PFSK-1 (cell line): Measurements from ENCODE around the gene SLC12A8.

Source experiments
- FOXP2 ChIP-seq: optimal IDR thresholded peaks from 2 replicates; pipeline ENCODE3; 2011; ENCODE audit warnings: borderline replicate concordance, control low read depth, inconsistent platforms; ENCODE audit not compliant: insufficient read depth; ENCODE audit errors: extremely low read length, extremely low read depth
- POLR2AphosphoS5 ChIP-seq: IDR thresholded peaks from 2 replicates; pipeline ENCODE4 v1.6.1; 2012; ENCODE audit warnings: low read depth, mild to moderate bottlenecking, control low read depth, low read length, moderate library complexity
- SIN3A ChIP-seq: IDR thresholded peaks from 2 replicates; pipeline ENCODE4 v1.6.1; 2012; ENCODE audit warnings: mild to moderate bottlenecking, low read length, moderate library complexity, borderline replicate concordance; ENCODE audit not compliant: insufficient read depth
- TAF1 ChIP-seq: IDR thresholded peaks from 2 replicates; pipeline ENCODE4 v1.6.1; 2012; ENCODE audit warnings: low read length, control low read depth, borderline replicate concordance; ENCODE audit not compliant: insufficient read depth
- TF ChIP-seq, protein P1 (sequence below), 2 experiments: IDR thresholded peaks; 2 replicates each; pipeline versions ENCODE4 v1.6.1 to v1.8.0; 2011 to 2012; ENCODE audit warnings: low read depth in 2 of 2, low read length in 2 of 2, control low read depth in 1 of 2, inconsistent platforms in 1 of 2, mild to moderate bottlenecking in 1 of 2, moderate library complexity in 1 of 2; ENCODE audit not compliant: insufficient read depth in 1 of 2

Gene SLC12A8

GRCh38 chr3:125048282-125048681 lies 164.3 kb downstream of the SLC12A8 start:
- TF ChIP-seq FOXP2 (no peak), POLR2AphosphoS5 (no peak), SIN3A (no peak), TAF1 (no peak)
- TF ChIP-seq, protein P1, sequence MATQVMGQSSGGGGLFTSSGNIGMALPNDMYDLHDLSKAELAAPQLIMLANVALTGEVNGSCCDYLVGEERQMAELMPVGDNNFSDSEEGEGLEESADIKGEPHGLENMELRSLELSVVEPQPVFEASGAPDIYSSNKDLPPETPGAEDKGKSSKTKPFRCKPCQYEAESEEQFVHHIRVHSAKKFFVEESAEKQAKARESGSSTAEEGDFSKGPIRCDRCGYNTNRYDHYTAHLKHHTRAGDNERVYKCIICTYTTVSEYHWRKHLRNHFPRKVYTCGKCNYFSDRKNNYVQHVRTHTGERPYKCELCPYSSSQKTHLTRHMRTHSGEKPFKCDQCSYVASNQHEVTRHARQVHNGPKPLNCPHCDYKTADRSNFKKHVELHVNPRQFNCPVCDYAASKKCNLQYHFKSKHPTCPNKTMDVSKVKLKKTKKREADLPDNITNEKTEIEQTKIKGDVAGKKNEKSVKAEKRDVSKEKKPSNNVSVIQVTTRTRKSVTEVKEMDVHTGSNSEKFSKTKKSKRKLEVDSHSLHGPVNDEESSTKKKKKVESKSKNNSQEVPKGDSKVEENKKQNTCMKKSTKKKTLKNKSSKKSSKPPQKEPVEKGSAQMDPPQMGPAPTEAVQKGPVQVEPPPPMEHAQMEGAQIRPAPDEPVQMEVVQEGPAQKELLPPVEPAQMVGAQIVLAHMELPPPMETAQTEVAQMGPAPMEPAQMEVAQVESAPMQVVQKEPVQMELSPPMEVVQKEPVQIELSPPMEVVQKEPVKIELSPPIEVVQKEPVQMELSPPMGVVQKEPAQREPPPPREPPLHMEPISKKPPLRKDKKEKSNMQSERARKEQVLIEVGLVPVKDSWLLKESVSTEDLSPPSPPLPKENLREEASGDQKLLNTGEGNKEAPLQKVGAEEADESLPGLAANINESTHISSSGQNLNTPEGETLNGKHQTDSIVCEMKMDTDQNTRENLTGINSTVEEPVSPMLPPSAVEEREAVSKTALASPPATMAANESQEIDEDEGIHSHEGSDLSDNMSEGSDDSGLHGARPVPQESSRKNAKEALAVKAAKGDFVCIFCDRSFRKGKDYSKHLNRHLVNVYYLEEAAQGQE (IDR thresholded peaks at IDR 0.05; ENCODE audit: insufficient read depth in 1 of 2, low read depth in 2 of 2, low read length in 2 of 2), result no peak

GRCh38 chr3:125045965-125046364 lies 166.6 kb downstream of the SLC12A8 start:
- TF ChIP-seq TAF1, result no peak
- TF ChIP-seq, protein P1 (IDR thresholded peaks at IDR 0.05; ENCODE audit: insufficient read depth in 1 of 2, low read depth in 2 of 2, low read length in 2 of 2), result no peak
- TF ChIP-seq SIN3A, result no peak
- TF ChIP-seq FOXP2, result no peak
- no peak for TF ChIP-seq POLR2AphosphoS5

- no peak for TF ChIP-seq FOXP2
- TF ChIP-seq TAF1, result no peak
- TF ChIP-seq, protein P1 (IDR thresholded peaks at IDR 0.05; ENCODE audit: insufficient read depth in 1 of 2, low read depth in 2 of 2, low read length in 2 of 2), result no peak
- TF ChIP-seq SIN3A, result no peak
- no peak for TF ChIP-seq POLR2AphosphoS5
Measured at GRCh38 chr3:125045194-125045593, 167.4 kb downstream of the SLC12A8 start.

DNA sequence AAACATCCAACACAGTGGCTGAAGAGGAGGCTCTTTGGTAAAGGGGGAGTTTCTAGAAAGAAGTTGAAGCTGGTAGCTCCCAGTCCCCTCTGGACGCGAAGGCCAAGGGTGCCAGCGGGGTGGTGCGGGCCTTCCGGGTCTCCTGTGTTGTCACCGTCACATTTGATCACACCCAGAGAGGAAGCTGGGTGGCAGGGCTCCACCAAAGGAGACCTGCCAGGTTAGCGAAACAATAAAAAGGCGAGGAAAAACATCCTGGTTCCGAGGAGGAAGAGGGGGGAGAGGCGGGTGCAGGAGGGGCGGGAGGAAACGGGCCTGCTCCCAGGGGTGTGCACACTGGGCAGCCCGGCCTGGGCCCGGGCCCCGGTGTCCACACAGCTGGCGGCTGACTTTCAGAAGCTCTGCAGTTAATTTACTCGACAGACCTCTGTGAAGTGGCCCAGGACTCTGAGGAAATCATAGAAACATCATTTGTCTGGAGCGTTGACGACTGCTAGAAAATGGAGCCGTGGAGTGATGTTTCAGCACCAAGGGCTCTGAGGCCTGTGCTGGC lies 168.9 kb downstream of the SLC12A8 start:
- TF ChIP-seq, protein P1 (IDR thresholded peaks at IDR 0.05; ENCODE audit: insufficient read depth in 1 of 2, low read depth in 2 of 2, low read length in 2 of 2), result no peak
- no peak for TF ChIP-seq SIN3A
- TF ChIP-seq FOXP2, result no peak
- no peak for TF ChIP-seq POLR2AphosphoS5
- no peak for TF ChIP-seq TAF1

GRCh38 chr3:125042725-125043406 lies 169.7 kb downstream of the SLC12A8 start:
- TF ChIP-seq TAF1, result no peak
- no peak for TF ChIP-seq FOXP2
- no peak for TF ChIP-seq POLR2AphosphoS5
- no peak for TF ChIP-seq SIN3A
- TF ChIP-seq, protein P1 (IDR thresholded peaks at IDR 0.05; ENCODE audit: insufficient read depth in 1 of 2, low read depth in 2 of 2, low read length in 2 of 2), result no peak
